NOMO-1 (cell line): Measurements from ENCODE around the gene THRB.

Source experiments
- DNase-seq, 2 experiments: peaks; one replicate each; lab custom pipeline; 2025; ENCODE audit not compliant: unreplicated experiment in 2 of 2; lab: John Stamatoyannopoulos, UW

THRB gene

DNA sequence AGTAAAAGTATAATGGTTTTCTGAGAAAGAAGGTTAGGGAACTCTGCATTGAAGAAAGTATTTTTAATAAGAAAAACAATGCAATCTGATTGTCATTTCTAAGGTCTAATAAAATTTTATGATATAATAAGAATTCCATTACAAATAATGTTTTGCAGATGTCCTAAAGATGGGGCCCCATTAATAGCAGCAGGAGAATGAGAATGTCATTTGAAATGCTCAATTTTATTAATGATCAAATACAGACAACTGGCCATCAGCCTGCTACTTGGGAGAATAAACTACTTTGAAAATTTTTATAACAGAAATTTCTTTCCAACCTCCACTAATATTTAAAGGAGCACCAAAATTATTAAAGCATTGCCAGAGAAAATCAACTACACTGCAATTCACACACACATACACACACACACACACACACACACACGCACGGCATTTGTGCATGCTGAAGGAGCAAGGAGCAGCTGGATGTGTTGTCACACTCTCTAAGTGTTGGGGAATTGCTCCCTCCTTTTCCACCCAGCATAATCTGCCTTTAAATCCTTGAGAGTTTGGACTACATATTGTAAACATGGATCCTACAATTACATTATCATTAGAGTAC lies 109.5 kb downstream of the THRB start:
- no peak for DNase-seq

DNA sequence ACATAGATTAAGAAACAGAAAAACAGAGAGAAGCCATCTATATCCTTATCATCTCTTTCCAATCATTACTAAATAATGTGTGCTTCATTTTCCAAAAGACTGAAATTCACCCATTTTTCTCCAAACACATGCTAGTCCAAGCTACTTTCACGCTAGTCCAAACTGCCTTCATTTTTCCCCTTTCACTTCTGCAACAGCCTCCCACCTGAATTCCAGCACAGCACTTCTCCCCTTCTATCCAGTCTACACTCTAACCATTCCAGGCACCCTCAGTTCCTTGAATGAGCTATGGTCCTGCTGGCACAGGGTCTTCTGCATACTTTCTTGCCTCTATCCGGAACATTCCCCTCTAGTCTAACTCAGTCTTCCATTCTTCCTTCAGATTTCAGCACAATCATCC lies 112.0 kb downstream of the THRB start:
- DNase-seq = no peak

- DNase-seq = no peak
These were observed 114.7 kb downstream of the THRB start for GRCh38 chr3:24379936-24380335.

GRCh38 chr3:24378313-24378712 lies 116.3 kb downstream of the THRB start:
- DNase-seq = no peak

- DNase-seq = no peak
These were observed 117.2 kb downstream of the THRB start for GRCh38 chr3:24377218-24377993.

DNA sequence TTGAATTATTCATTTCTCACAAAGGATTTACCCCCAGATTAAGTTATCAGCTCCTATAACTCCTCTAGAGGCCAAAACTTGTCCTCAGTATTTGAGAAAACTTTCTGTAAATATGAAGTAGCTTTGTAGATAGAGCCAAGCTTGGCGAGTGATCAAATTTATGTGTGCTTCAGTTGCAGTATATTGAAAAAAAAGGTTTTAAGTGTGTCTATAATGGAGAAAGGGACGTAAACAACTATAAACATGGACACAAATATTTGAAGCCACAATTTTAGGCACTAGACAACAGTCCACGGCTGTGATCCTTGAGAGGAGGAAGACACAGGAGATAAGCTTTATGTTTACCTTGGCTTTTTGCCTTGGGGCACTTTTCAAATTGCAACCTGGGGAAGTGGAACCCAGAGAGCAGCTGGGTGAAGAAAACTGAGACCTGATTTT lies 118.7 kb downstream of the THRB start:
- DNase-seq = no peak

DNA sequence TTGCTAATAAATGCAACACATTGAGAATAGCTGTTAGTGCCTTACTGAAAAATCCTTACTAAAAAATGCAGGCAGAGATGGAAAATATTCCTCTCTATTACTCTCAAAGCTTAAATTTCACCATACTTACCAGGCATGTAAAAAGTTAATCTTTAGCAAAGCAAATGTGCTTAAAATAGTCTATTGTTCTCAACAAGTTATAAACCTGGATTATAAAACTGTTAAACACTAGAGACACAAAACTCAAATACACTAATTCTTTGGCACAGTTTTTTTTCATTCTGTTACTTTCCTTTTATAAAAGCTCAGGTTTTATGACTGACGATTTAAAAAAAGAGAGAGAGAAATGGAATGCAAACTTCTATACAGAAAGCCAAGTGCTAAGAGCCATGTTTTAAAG lies 119.8 kb downstream of the THRB start:
- no peak for DNase-seq

- no peak for DNase-seq
These were observed 121.3 kb downstream of the THRB start for GRCh38 chr3:24373198-24373959.

GRCh38 chr3:24372559-24373197 lies 122.0 kb downstream of the THRB start:
- no peak for DNase-seq

DNA sequence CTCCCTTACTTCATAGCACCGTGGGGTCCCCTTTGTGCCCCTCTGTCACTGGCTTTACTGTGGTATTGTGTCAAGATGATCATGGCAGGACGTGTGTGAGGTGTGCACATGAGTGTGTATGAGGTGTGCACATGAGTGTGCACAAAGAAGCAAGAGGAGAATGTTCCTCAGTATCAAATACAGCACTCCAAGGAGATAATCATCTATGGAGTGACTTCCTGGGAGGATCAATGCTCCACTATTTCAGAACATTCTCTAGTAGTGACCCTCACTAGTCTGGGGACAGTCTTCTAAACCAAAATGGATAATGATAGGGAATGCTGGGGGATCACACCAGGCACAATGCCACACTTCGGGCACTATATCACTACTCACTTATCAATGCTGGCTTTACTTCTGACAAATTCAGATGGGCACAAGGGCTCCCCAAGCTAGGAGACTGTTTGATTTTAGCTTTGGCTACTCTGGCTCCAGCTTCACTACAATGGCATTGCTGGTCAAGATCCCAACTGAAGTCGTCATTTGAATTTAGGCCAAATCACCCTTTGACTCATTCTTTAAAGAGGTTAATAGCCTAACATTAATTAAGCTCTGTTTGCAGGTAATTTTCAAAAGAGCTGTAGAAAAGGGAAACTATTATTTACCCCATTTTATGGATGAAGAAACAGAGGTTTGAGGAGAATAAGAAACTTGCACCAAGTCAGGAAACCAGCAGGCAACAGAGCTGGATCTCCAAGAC lies 124.1 kb downstream of the THRB start:
- DNase-seq = no peak

DNA sequence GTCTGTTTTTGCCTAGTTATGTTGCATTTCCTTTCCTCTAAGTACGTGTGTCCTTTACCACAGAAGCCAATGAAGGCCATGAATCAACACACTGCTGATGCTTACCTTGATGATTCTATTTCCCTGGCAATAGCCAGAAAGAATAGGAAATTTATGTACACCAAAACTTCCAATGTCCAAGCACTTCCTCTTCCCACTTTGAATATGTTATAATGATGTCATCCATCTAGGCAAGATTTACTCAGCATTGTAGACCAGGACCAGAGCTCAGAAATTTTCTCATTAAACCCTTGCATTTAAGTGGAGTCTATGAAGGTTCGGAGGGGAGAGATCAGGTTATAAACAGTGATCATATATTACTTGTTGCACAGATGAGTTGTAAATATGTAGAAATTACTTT lies 126.0 kb downstream of the THRB start:
- no peak for DNase-seq

- DNase-seq = no peak
These were observed 126.9 kb downstream of the THRB start for GRCh38 chr3:24367664-24368264.

DNA sequence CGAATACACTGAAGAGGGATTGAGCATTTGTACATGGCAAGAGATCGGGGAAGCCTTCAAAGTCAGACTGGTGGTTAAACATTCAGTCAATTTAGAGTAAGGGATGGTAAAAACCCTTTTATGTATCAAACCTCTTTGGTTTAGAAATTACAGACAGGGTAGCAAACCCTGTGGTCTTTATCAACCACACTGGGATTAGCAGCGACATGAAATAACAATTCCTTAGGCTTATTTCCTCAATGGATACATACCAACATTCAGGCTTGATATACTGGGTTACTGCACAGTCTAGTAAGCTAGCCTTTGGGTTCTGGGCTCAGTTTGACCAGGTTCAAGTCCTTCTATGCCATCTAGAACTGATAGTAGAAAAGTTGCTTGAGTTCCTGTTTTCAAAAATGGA lies 127.4 kb downstream of the THRB start:
- DNase-seq = no peak

DNA sequence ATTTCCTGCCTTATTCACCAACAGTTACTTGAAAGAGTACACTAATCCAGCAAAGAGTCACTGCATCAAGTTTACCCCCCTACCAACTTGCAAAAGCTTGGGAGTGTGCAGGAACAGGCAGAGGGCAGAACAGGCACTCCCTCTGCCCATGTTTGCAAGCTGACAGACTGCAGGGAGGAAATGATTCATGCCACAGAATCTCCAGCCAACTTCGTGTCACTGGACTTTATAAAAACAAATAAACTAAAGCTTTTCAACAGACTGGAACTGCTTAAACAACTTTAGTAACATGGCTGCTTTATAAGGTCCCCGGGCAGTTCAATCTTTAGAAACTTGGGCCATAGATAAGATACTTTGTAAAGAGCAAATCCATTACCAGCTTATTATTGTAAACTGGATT lies 129.5 kb downstream of the THRB start:
- DNase-seq = no peak

- DNase-seq = no peak
These were observed 130.3 kb downstream of the THRB start for GRCh38 chr3:24364359-24364758.

DNA sequence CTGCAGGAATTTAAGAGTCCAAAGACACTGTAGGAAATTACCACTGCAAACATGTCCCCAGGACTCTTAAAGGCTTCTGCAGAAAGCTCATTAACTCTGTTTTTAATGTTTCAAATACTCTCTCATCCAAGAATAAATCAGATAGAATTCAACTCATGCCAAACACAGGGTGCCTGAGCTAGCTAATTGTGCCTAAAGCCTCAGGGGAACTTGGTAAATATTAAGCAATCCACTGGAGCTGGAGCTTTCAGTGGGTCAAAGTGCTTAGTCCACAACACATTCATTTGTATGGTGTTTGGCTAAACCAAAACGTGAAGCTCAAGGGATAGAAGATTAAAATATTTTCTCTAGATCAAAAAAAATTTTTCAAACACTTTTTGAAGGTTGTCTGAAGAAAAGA lies 131.4 kb downstream of the THRB start:
- no peak for DNase-seq

DNA sequence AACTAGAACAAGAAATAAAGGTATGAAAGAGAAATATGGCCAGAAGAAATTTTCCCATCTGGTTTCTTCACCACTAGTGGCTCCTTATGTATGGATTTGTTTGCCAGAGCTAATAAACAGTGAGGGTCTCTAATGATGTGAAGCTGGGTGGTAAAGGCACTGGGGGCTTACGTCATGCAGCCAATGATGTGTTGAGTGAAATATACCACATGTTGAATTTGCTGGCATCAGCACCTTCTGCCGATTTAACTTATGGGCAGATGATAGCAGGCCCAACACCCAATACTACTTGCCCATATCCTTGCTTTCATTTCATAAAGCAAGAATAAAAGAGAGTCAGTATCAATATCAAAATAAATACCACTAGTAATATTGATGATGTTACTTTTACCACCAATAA lies 133.0 kb downstream of the THRB start:
- DNase-seq = no peak

GRCh38 chr3:24360957-24361356 lies 133.7 kb downstream of the THRB start:
- DNase-seq = no peak

GRCh38 chr3:24359645-24360462 lies 134.8 kb downstream of the THRB start:
- no peak for DNase-seq
